22Rv1 (cell line): Measurements from ENCODE around the gene UBE2J1.
"Not testable (repeated sequence)": the region's sequence is repeated elsewhere in the genome, so short reads cannot be mapped to it uniquely, and the experiment has no call there.

Experiments
- H3K27ac ChIP-seq: fragments of 450-650 bp; 2 replicates; pipeline ENCODE4 v1.5.1; 2017
- ZFX ChIP-seq: fragments of 450-650 bp; IDR thresholded peaks from 2 replicates; pipeline ENCODE4 v1.6.1; 2017; ENCODE audit warnings: antibody characterized with exemption, borderline replicate concordance
- TF ChIP-seq, protein P1 (sequence below): fragments of 450-650 bp; IDR thresholded peaks from 2 replicates; pipeline ENCODE4 v1.5.1; 2017; ENCODE audit warnings: mild to moderate bottlenecking

UBE2J1 gene, protein sequence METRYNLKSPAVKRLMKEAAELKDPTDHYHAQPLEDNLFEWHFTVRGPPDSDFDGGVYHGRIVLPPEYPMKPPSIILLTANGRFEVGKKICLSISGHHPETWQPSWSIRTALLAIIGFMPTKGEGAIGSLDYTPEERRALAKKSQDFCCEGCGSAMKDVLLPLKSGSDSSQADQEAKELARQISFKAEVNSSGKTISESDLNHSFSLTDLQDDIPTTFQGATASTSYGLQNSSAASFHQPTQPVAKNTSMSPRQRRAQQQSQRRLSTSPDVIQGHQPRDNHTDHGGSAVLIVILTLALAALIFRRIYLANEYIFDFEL

DNA sequence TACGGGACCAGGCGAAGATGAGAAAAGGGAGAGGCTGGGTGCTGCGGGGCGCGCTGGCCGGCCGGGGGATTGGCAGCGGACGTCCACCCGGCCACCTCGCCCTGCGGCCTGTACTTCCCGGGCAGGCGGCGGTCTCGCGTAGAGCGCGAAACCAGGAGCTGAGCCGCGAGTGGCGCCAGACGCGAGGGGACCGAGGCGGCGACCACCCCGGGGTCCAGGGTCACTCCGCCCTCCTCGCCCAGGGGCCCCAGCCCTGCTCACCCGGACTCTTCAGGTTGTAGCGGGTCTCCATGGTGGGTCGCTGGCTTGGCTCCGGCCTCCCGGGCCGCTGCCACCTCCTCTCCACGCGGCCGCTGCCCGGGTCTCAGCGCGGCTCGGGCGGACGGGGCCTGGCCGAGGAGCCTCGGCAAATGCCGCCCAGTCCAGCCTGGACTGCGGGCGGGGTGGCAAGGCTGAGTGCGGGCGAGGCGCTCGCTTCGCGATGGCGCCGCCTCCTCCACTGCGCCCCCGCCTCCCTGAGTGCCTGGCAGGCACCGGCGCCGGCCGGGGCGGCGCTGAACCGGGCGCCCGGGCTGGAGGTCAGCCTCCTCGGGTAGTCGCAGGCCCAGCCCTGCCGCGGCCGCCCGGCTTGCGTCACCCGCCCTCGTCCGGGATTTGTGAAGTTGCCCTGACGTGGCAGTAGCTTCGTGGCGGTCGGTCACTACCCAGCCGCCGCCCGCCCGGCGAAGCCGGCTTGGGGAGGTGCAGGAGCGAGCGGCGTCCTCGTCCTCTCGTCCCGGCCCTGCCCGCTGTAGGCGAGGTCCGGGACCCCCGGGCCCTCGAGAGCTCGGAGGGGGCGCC, at the start of gene UBE2J1:
Gene UBE2J1 (minus strand): TSS at position 445 of the 840 bp plus-strand sequence. CDS start 153 bp downstream, at position 292.
- no peak for TF ChIP-seq ZFX
- TF ChIP-seq, protein P1, sequence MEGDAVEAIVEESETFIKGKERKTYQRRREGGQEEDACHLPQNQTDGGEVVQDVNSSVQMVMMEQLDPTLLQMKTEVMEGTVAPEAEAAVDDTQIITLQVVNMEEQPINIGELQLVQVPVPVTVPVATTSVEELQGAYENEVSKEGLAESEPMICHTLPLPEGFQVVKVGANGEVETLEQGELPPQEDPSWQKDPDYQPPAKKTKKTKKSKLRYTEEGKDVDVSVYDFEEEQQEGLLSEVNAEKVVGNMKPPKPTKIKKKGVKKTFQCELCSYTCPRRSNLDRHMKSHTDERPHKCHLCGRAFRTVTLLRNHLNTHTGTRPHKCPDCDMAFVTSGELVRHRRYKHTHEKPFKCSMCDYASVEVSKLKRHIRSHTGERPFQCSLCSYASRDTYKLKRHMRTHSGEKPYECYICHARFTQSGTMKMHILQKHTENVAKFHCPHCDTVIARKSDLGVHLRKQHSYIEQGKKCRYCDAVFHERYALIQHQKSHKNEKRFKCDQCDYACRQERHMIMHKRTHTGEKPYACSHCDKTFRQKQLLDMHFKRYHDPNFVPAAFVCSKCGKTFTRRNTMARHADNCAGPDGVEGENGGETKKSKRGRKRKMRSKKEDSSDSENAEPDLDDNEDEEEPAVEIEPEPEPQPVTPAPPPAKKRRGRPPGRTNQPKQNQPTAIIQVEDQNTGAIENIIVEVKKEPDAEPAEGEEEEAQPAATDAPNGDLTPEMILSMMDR, result 0 out of 2 replicates have a peak, but pooled peaks have one; percentile 9
- H3K27ac ChIP-seq, result peak within 1 kb of the TSS; percentile 86

DNA sequence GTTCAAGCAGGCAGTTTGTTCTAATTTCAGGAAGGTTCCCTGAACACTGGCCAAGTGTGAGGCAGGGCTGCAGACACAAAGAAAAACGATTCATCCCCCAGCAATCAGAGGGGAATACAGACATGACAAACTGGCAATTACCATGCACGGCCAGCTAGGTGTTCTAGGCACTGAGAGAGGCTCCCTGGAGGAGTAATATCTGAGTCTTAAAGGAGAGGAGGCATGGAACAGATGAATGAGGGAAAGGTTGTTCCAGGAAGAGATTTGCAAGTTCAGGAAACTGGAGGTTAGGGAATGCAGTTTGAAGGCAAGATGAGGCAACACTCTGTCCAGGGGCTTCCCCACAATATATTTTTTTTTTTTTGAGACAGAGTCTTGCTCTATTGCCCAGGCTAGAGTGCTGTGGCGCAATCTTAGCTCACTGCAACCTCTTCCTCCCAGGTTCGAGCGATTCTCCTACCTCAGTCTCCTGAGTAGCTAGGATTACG, 48.4 kb upstream of the UBE2J1 start:
- TF ChIP-seq ZFX, result no peak
- TF ChIP-seq, protein P1, result no peak
- H3K27ac ChIP-seq, result no peak overlapping the region

DNA sequence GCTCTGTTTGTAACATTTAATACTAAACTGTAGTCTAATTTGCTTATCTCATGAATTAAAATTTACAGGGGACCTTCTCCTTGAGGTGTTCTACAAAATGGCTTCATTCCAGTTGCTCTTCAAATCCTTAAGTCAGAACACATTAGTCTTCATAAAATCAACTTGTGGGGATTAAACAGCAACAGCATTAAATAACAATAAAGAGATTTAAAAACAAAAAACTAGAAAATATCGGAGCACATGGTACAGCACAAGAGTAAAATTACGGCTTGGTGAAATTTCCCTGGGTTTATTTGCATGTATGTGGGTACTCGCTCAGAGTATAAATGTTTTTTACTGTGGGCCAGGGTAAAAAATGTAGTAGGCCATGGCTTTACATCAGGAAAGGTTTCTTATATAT, 47.5 kb upstream of the UBE2J1 start:
- H3K27ac ChIP-seq, result no peak overlapping the region
- TF ChIP-seq, protein P1, result no peak

DNA sequence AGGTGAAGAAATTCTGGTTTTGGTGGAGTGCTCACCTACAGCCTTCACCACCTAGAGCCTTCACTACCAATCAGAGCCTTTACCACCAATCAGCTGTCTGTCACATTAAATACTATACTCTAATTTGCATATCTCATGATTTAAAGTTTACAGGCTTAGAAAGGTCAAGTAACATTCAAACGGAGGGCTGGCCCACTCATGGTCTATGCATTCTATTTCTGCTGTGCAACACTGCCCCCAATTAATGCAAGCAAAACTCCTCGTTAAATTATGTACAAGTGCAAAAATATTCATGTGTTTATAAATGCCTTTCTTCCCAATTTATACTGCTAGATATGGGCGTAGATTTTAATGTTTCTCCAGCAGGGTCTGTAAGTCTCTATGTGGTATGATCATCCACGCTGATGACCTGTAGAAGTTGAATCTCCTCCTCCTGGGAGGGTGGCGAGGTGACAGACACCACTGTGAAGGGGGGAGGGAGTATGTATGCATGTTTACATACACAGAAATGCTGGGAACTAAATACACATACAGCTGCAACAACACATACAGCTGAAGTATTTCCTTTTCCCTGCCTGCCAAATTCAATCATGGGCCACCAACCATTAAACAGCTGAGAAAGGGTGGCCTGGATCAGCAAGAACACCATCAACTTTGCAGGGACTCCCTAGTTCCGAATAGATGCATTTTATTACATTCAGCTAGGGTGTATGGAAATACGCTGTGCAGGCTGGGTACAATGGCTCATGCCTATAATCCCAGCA, 46.4 kb upstream of the UBE2J1 start:
- H3K27ac ChIP-seq, result no peak overlapping the region
- no peak for TF ChIP-seq ZFX
- TF ChIP-seq, protein P1, result no peak

DNA sequence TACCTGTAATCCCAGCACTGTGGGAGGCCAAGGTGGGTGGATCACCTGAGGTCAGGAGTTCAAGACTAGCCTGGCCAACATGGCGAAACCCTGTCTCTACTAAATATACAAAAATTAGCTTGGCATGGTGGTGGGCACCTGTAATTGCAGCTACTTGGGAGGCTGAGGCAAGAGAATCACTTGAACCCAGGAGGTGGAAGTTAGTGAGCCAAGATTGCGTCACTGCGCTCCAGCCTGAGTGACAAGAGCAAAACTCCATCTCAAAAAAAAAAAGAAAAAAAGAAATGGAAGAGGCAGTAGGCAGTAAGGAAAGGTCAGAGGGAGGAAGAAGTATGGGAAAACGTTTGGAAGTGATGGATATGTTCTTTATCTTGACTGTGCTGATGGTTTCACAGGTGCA, 45.4 kb upstream of the UBE2J1 start:
- not testable (repeated sequence) for H3K27ac ChIP-seq

DNA sequence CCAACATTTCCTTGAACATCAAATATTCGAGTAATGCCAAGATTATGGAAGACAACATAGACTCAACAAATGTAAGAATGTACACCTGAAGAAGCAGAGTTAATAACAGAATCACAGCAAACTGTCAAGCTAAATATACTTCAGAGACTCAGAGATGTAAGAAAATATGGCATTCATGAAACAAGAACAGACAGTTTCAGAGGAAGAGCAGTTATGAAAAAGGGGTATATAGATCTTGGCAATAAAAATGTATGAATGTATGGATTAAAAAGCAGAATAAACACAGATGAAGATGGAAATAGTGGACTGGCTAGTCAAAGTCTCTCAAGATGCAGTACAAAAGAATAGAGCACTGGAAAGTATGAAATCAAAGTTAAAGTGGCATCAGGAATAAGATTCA, 41.1 kb upstream of the UBE2J1 start:
- TF ChIP-seq ZFX, result no peak
- TF ChIP-seq, protein P1, result no peak
- no peak overlapping the region for H3K27ac ChIP-seq

DNA sequence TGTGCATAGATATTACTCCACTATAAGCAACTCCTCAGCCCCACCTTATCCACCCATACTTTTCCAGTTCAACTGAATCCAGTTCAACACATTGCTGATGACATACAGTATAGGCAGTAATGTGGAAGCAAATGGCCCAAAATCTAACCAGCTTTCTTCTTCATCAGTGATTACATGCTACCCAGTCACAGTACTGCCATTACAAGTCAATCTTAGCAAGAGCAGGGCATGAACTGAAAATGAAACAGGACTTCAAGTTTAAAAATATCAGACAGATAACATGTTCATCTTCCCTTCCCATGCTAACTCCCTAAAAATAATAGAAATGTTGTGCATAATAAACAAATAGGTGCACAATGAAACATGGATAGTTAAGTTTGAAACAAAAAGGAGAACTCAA, 40.3 kb upstream of the UBE2J1 start:
- TF ChIP-seq ZFX, result no peak
- TF ChIP-seq, protein P1, result no peak
- no peak overlapping the region for H3K27ac ChIP-seq
